A549 (cell line): ENCODE data around the gene SPECC1. TPM values are rescaled to one million over a fixed set of nuclear protein-coding genes. Genes with fewer than 3 reads are reported as not detected.

Source experiments
- ATAC-seq, 2 experiments: fragments of 200-7000 bp in 1 of 2; fragments of >200 bp in 1 of 2; cut with Nextera tagmentation in 1 of 2; cut with Tn5 transposase in 1 of 2; 3 replicates each; pipeline versions ENCODE4 v1.8.0 to v1.9.1; 2018 to 2020; ENCODE audit warnings: mild to moderate bottlenecking in 1 of 2, moderate library complexity in 1 of 2
- CTCF ChIA-PET: fragments of 300-600 bp; sonication (Branson Sonifier 250); formaldehyde crosslinking; extraction: SDS; loops from one replicate; lab custom pipeline; 2021; ENCODE audit warnings: antibody characterized with exemption, inconsistent platforms; lab: Yijun Ruan, JAX
- POLR2A ChIA-PET: fragments of 350-600 bp; formaldehyde crosslinking; extraction: SDS; loops from one replicate; lab custom pipeline; 2021; ENCODE audit warnings: antibody characterized with exemption, inconsistent platforms; lab: Yijun Ruan, JAX
- DNase-seq, 2 experiments: peaks; one replicate each; pipeline versions ENCODE4 v3.0.0 to v3.0.0-alpha.2; 2011 to 2016; ENCODE audit warnings: low read depth in 1 of 2, low spot score in 1 of 2
- FAIRE-seq: peaks from 2 replicates; lab custom pipeline; 2011; peaks lifted over from hg19 to GRCh38; lab: Jason Lieb, UNC
- H3K27ac ChIP-seq, 2 experiments: fragments of >200 bp; sonication (Bioruptor Twin); formaldehyde crosslinking; 3 replicates each; pipeline ENCODE4 v1.5.1; 2016 to 2017
- H3K4me1 ChIP-seq: fragments of >200 bp; sonication (Bioruptor Twin); formaldehyde crosslinking; 3 replicates; pipeline ENCODE4 v1.6.1; 2016
- H3K4me2 ChIP-seq: fragments of >200 bp; sonication (Bioruptor Twin); formaldehyde crosslinking; 3 replicates; pipeline ENCODE4 v1.6.1; 2016
- H3K4me3 ChIP-seq: fragments of >200 bp; sonication (Bioruptor Twin); formaldehyde crosslinking; 3 replicates; pipeline ENCODE4 v1.5.1; 2016
- H3K9me3 ChIP-seq: fragments of >200 bp; sonication (Bioruptor Twin); formaldehyde crosslinking; 3 replicates; pipeline ENCODE4 v1.6.1; 2016
- BHLHE40 ChIP-seq: IDR thresholded peaks from 2 replicates; pipeline ENCODE4 v1.6.1; 2012; ENCODE audit warnings: low read depth, low read length, inconsistent platforms
- CTCF ChIP-seq: fragments of >200 bp; sonication (Bioruptor Twin); formaldehyde crosslinking; IDR thresholded peaks from 3 replicates; pipeline ENCODE4 v1.5.1; 2016
- E2F6 ChIP-seq: IDR thresholded peaks from 2 replicates; pipeline ENCODE4 v1.6.1; 2012; ENCODE audit warnings: low read depth, borderline replicate concordance
- EHF ChIP-seq: fragments of 250-450 bp; sonication (Bioruptor Pico); IDR thresholded peaks from 2 replicates; pipeline ENCODE4 v1.5.0; 2020; ENCODE audit warnings: mild to moderate bottlenecking
- EHMT2 ChIP-seq: fragments of 200-600 bp; sonication (generic); IDR thresholded peaks from 2 replicates; pipeline ENCODE4 v1.6.1; 2016; ENCODE audit warnings: antibody characterized with exemption, low read depth, mild to moderate bottlenecking, moderate library complexity
- ELK1 ChIP-seq: fragments of 150-350 bp; IDR thresholded peaks from 2 replicates; pipeline ENCODE4 v1.6.1; 2014; ENCODE audit warnings: low read depth, mild to moderate bottlenecking, low read length
- EP300 ChIP-seq, 2 experiments: fragments of >200 bp; sonication (Bioruptor Twin); formaldehyde crosslinking; IDR thresholded peaks; 2 replicates in 1 of 2; 3 replicates in 1 of 2; pipeline ENCODE4 v1.6.1; 2016 to 2017
- FOSL2 ChIP-seq, 2 experiments: fragments of 450-650 bp in 1 of 2; fragments of >200 bp in 1 of 2; sonication (Bioruptor Twin) in 1 of 2; formaldehyde crosslinking; IDR thresholded peaks; 2 replicates each; pipeline versions ENCODE4 v1.5.0 to v1.6.1; 2016 to 2020; ENCODE audit warnings: mild to moderate bottlenecking in 1 of 2, moderate library complexity in 1 of 2
- HEYL ChIP-seq: fragments of 250-450 bp; sonication (Bioruptor Pico); IDR thresholded peaks from 2 replicates; pipeline ENCODE4 v1.8.0; 2021; ENCODE audit warnings: mild to moderate bottlenecking, moderate library complexity
- HMGXB4 ChIP-seq: fragments of 250-450 bp; sonication (Bioruptor Pico); IDR thresholded peaks from 2 replicates; pipeline ENCODE4 v1.5.0; 2021; ENCODE audit warnings: mild to moderate bottlenecking, moderate library complexity, borderline replicate concordance
- KDM1A ChIP-seq: fragments of 200-600 bp; sonication (generic); IDR thresholded peaks from 2 replicates; pipeline ENCODE4 v1.6.1; 2016; ENCODE audit warnings: low read depth, mild to moderate bottlenecking
- KDM5A ChIP-seq: fragments of 200-600 bp; sonication (generic); IDR thresholded peaks from 2 replicates; pipeline ENCODE4 v1.6.1; 2016; ENCODE audit warnings: antibody characterized with exemption, mild to moderate bottlenecking
- PBX3 ChIP-seq: IDR thresholded peaks from 2 replicates; pipeline ENCODE4 v1.6.1; 2012
- PHF8 ChIP-seq: fragments of 200-600 bp; sonication (generic); IDR thresholded peaks from 2 replicates; pipeline ENCODE4 v1.6.1; 2016; ENCODE audit warnings: low read depth, mild to moderate bottlenecking, antibody characterized with exemption, moderate library complexity, borderline replicate concordance
- POLR2AphosphoS2 ChIP-seq: conservative IDR thresholded peaks from 2 replicates; pipeline ENCODE4 v1.6.1; 2012; ENCODE audit warnings: low read length, improper control_type of control experiment, inconsistent platforms
- RAD21 ChIP-seq, 2 experiments: fragments of >200 bp in 1 of 2; sonication (Bioruptor Twin) in 1 of 2; formaldehyde crosslinking in 1 of 2; IDR thresholded peaks in 1 of 2; conservative IDR thresholded peaks in 1 of 2; 2 replicates in 1 of 2; 3 replicates in 1 of 2; pipeline ENCODE4 v1.6.1; 2012 to 2018; ENCODE audit warnings: inconsistent platforms in 1 of 2
- RARB ChIP-seq: fragments of 250-450 bp; sonication (Bioruptor Pico); IDR thresholded peaks from 2 replicates; pipeline ENCODE4 v1.8.0; 2021; ENCODE audit warnings: mild to moderate bottlenecking, moderate library complexity
- RFX5 ChIP-seq: fragments of 450-650 bp; IDR thresholded peaks from 2 replicates; pipeline ENCODE4 v1.7.1; 2014; ENCODE audit warnings: antibody characterized with exemption, mild to moderate bottlenecking, moderate library complexity
- TFCP2L1 ChIP-seq: fragments of 250-450 bp; sonication (Bioruptor Pico); IDR thresholded peaks from 2 replicates; pipeline ENCODE4 v1.5.0; 2021; ENCODE audit warnings: mild to moderate bottlenecking
- USF2 ChIP-seq: fragments of 450-650 bp; IDR thresholded peaks from 2 replicates; pipeline ENCODE4 v1.6.1; 2014; ENCODE audit warnings: antibody characterized with exemption
- WGBS: methylation state at CpG from one replicate; pipeline ENCODE4 v1.1.6; 2017; ENCODE audit errors: missing lambda C conversion rate; 5-methylcytosine and 5-hydroxymethylcytosine counted together
- polyA plus RNA-seq, 4 experiments: library from polyadenylated mRNA; depleted of rRNA in 3 of 4; stranded (reverse); fragments of >200 nt; fragmentation: RNase III in 1 of 4; extraction: RNeasy Plus Mini Kit Qiagen cat#74134 plus additional on column Dnase treatment in 1 of 4; gene quantifications; 2 replicates in 3 of 4; 3 replicates in 1 of 4; pipeline ENCODE4 v1.2.3, GENCODE V29; 2011 to 2017

Gene SPECC1
- polyA plus RNA-seq, 2 of the 4 experiments (the other 2 are of a cell fraction), result 45.1 to 66.2 TPM

- Histone ChIP-seq H3K4me2 (no peak overlapping the region), H3K9me3 (no peaks in the 10 kb centered on the region), H3K4me1 (no peaks in the 10 kb centered on the region), H3K4me3 (no peak overlapping the region)
- DNase-seq (no peak), FAIRE-seq (peak; percentile 61)
- 93% methylated on average over 4 of the region's 4 CpGs for WGBS
- ChIA-PET CTCF (no interaction called here), POLR2A (no interaction called here)
- TF ChIP-seq HEYL (CRISPR knock-in tag), result no peak
- no peak for TF ChIP-seq RAD21 (conservative IDR thresholded peaks at IDR 0.05 in 1 of 2, IDR thresholded peaks at IDR 0.05 in 1 of 2)
- no peak for TF ChIP-seq FOSL2 (IDR thresholded peaks at IDR 0.05)
- no peak for TF ChIP-seq FOSL2 (CRISPR knock-in tag; IDR thresholded peaks at IDR 0.05)
- TF ChIP-seq, all 56 proteins: peak for 0
- ATAC-seq, result no peak
- no peak overlapping the region for H3K27ac ChIP-seq
These were observed 232.7 kb downstream of the SPECC1 start for GRCh38 chr17:20241855-20242254.

- no peaks in the 10 kb centered on the region for H3K4me1 ChIP-seq
- no peak overlapping the region for H3K4me2 ChIP-seq
- CTCF ChIA-PET, result no interaction called here
- WGBS, result 92% methylated on average over 3 of the region's 3 CpGs
- H3K27ac ChIP-seq, result no peak overlapping the region
- DNase-seq, result no peak
- no peak for TF ChIP-seq POLR2AphosphoS2
- TF ChIP-seq RAD21 (conservative IDR thresholded peaks at IDR 0.05 in 1 of 2, IDR thresholded peaks at IDR 0.05 in 1 of 2), result no peak
- TF ChIP-seq ELK1, result no peak
- TF ChIP-seq CTCF, result no peak
- TF ChIP-seq KDM1A, result no peak
- FAIRE-seq, result no peak
- no peak overlapping the region for H3K4me3 ChIP-seq
- no peak for ATAC-seq
- H3K9me3 ChIP-seq, result no peaks in the 10 kb centered on the region
- POLR2A ChIA-PET, result no interaction called here
These were observed 233.1 kb downstream of the SPECC1 start for GRCh38 chr17:20242271-20242670.

GRCh38 chr17:20243524-20243923 is 234.4 kb downstream of the SPECC1 start:
- DNase-seq, result no peak
- ATAC-seq, result no peak
- 89% methylated on average over 1 of the region's 1 CpG for WGBS
- TF ChIP-seq KDM1A, result no peak
- TF ChIP-seq EHF (CRISPR knock-in tag), result no peak
- no peak for TF ChIP-seq PBX3
- no peak for TF ChIP-seq EHMT2
- no peak for TF ChIP-seq RFX5
- no peak for TF ChIP-seq PHF8
- no peak for TF ChIP-seq TFCP2L1
- TF ChIP-seq RARB (CRISPR knock-in tag), result no peak
- TF ChIP-seq BHLHE40, result no peak
- TF ChIP-seq HMGXB4 (CRISPR knock-in tag), result no peak
- no peak for TF ChIP-seq USF2
- no peak for TF ChIP-seq HEYL (CRISPR knock-in tag)
- no peak for TF ChIP-seq EP300 (IDR thresholded peaks at IDR 0.05)
- TF ChIP-seq ELK1, result no peak
- TF ChIP-seq KDM5A, result no peak
- no peak for TF ChIP-seq E2F6
- H3K4me1 ChIP-seq, result no peaks in the 10 kb centered on the region
- H3K27ac ChIP-seq, result no peak overlapping the region
- no peak overlapping the region for H3K4me3 ChIP-seq
- POLR2A ChIA-PET, result no interaction called here
- H3K9me3 ChIP-seq, result no peaks in the 10 kb centered on the region; the same call in 2 of the 3 replicates
- no peak for FAIRE-seq
- CTCF ChIA-PET, result no interaction called here
- H3K4me2 ChIP-seq, result no peak overlapping the region
